Endothelial cell of umbilical vein (primary cell): ENCODE results near the gene COL17A1. TPM values are rescaled to one million over a fixed set of nuclear protein-coding genes. Genes with fewer than 3 reads are reported as not detected.

Experiments
- BruUV-seq: library from RNA; stranded (reverse); fragments of 400-500 nt; replicated peaks from 2 replicates; lab custom pipeline; 2021; lab: Mats Ljungman, UMichigan
- CTCF ChIA-PET: fragments of 300-600, 350-600 bp; sonication (Branson Sonifier 250); formaldehyde crosslinking; loops from one replicate; lab custom pipeline; 2021; ENCODE audit warnings: antibody characterized with exemption, inconsistent platforms; lab: Charles Lee
- POLR2A ChIA-PET: fragments of 300-600, 350-600 bp; sonication (Branson Sonifier 250); formaldehyde crosslinking; loops from one replicate; lab custom pipeline; 2021; ENCODE audit warnings: antibody characterized with exemption, inconsistent platforms; lab: Charles Lee
- DNase-seq: peaks from one replicate; pipeline ENCODE4 v3.0.0-alpha.2; 2011; ENCODE audit warnings: low read depth, low spot score
- FAIRE-seq: peaks from 2 replicates; lab custom pipeline; 2011; peaks lifted over from hg19 to GRCh38; lab: Jason Lieb, UNC
- H2AFZ ChIP-seq: 2 replicates; pipeline ENCODE4 v1.6.0; 2012; ENCODE audit warnings: low read depth, low read length, control low read depth, inconsistent platforms
- H3K27ac ChIP-seq: 2 replicates; pipeline ENCODE4 v1.5.1; 2011; ENCODE audit warnings: low read depth, mild to moderate bottlenecking, control low read depth, low read length, moderate library complexity; ENCODE audit not compliant: insufficient read depth
- H3K27me3 ChIP-seq, 2 experiments: 2 replicates each; pipeline versions ENCODE4 v1.6.0 to v1.6.1; 2011; ENCODE audit warnings: low read length in 2 of 2, mixed read lengths in 1 of 2; ENCODE audit not compliant: control insufficient read depth in 2 of 2, insufficient read depth in 2 of 2
- H3K36me3 ChIP-seq, 2 experiments: 2 replicates in 1 of 2; 3 replicates in 1 of 2; pipeline ENCODE4 v1.5.1; 2011; ENCODE audit warnings: low read length in 2 of 2, mild to moderate bottlenecking in 1 of 2, moderate library complexity in 1 of 2; ENCODE audit not compliant: control insufficient read depth in 2 of 2, insufficient read depth in 2 of 2; ENCODE audit errors: extremely low read depth in 1 of 2
- H3K4me1 ChIP-seq: 3 replicates; pipeline ENCODE4 v1.5.1; 2011; ENCODE audit warnings: mild to moderate bottlenecking, low read length; ENCODE audit not compliant: control insufficient read depth, insufficient read depth; ENCODE audit errors: extremely low read depth
- H3K4me2 ChIP-seq: 2 replicates; pipeline ENCODE4 v1.6.1; 2011; ENCODE audit warnings: low read length, control low read depth, mixed read lengths; ENCODE audit not compliant: insufficient read depth
- H3K4me3 ChIP-seq, 3 experiments: fragments of 200-600 bp in 1 of 3; sonication (generic), shearing (Covaris generic) in 1 of 3; replicated peaks in 1 of 3; 2 replicates each; pipeline ENCODE4 v1.5.1; 2011 to 2016; ENCODE audit warnings: control low read depth in 3 of 3, low read length in 3 of 3, mild to moderate bottlenecking in 2 of 3, inconsistent platforms in 1 of 3, low read depth in 1 of 3, moderate library complexity in 1 of 3; ENCODE audit not compliant: insufficient read depth in 1 of 3
- H3K79me2 ChIP-seq: 2 replicates; pipeline ENCODE4 v1.6.0; 2012; ENCODE audit warnings: low read length, inconsistent platforms; ENCODE audit not compliant: control insufficient read depth, insufficient read depth
- H3K9ac ChIP-seq: replicated peaks from 2 replicates; pipeline ENCODE3; 2011; ENCODE audit warnings: low read length, control low read depth; ENCODE audit not compliant: insufficient read depth; ENCODE audit errors: extremely low read depth
- H3K9me1 ChIP-seq: replicated peaks from 3 replicates; pipeline ENCODE4 v1.6.0; 2011; ENCODE audit warnings: mild to moderate bottlenecking, low read length; ENCODE audit not compliant: control insufficient read depth, insufficient read depth; ENCODE audit errors: extremely low read depth
- H3K9me3 ChIP-seq: replicated peaks from 2 replicates; pipeline ENCODE4 v1.5.1; 2012; ENCODE audit warnings: low read length, inconsistent platforms; ENCODE audit not compliant: control insufficient read depth, insufficient read depth
- H4K20me1 ChIP-seq: replicated peaks from 2 replicates; pipeline ENCODE3; 2011; ENCODE audit warnings: mild to moderate bottlenecking, low read length; ENCODE audit not compliant: control insufficient read depth, insufficient read depth; ENCODE audit errors: extremely low read depth
- EZH2 ChIP-seq: IDR thresholded peaks from 2 replicates; pipeline ENCODE4 v1.6.1; 2012; ENCODE audit warnings: borderline replicate concordance, low read depth, mild to moderate bottlenecking, moderate library complexity, low read length, inconsistent platforms; ENCODE audit not compliant: severe bottlenecking
- FOS ChIP-seq: IDR thresholded peaks from 2 replicates; pipeline ENCODE4 v1.6.1; 2011; ENCODE audit warnings: mild to moderate bottlenecking, low read length, moderate library complexity, borderline replicate concordance; ENCODE audit not compliant: insufficient read depth
- GATA2 ChIP-seq: IDR thresholded peaks from 2 replicates; pipeline ENCODE4 v1.7.0; 2011; ENCODE audit warnings: low read depth, mild to moderate bottlenecking, moderate library complexity, mixed read lengths, low read length; ENCODE audit not compliant: insufficient read length, insufficient read depth
- JUN ChIP-seq: IDR thresholded peaks from 2 replicates; pipeline ENCODE4 v1.6.1; 2011; ENCODE audit warnings: borderline replicate concordance, low read depth; ENCODE audit not compliant: insufficient read length, insufficient read depth
- MYC ChIP-seq: IDR thresholded peaks from one replicate; pipeline ENCODE4 v1.6.1; 2011; ENCODE audit warnings: mild to moderate bottlenecking, low read depth, low read length
- POLR2A ChIP-seq: IDR thresholded peaks from 2 replicates; pipeline ENCODE4 v1.6.1; 2012; ENCODE audit warnings: low read depth, mild to moderate bottlenecking, control low read depth, low read length
- POLR2AphosphoS5 ChIP-seq: IDR thresholded peaks from 2 replicates; pipeline ENCODE4 v1.6.1; 2012; ENCODE audit warnings: low read depth, mild to moderate bottlenecking, control low read depth, low read length, moderate library complexity; ENCODE audit not compliant: insufficient read depth
- dilution Hi-C: fragments of 300-500 bp; cut with MboI; formaldehyde crosslinking; loops from one replicate; pipeline ENCODE4 v1.15.0; 2019; ENCODE audit warnings: low sequenced_read_pairs; ENCODE audit not compliant: extremely low pct_ligation_motif_present
- intact Hi-C: fragments of 100-400 bp; cut with micrococcal nuclease; formaldehyde crosslinking; loops from one replicate; pipeline ENCODE4 v1.10.0; 2022
- polyA plus RNA-seq, 4 experiments: library from polyadenylated mRNA; depleted of rRNA in 3 of 4; stranded (reverse) in 3 of 4; unstranded in 1 of 4; fragments of >200 nt; gene quantifications; 2 replicates each; pipeline versions ENCODE4 v1.2.1 to v1.2.3, GENCODE V29; 2011 to 2012; ENCODE audit warnings: missing spikeins in 1 of 4
- total RNA-seq: library from RNA; stranded (reverse); gene quantifications from 2 replicates; pipeline ENCODE4 v1.2.3, GENCODE V29; 2021
- TF ChIP-seq, protein P1 (sequence below): IDR thresholded peaks from 2 replicates; pipeline ENCODE4 v1.6.1; 2011; ENCODE audit not compliant: insufficient read depth, insufficient read length
- TF ChIP-seq, protein P2 (sequence below), 2 donors: IDR thresholded peaks; 1 replicate in 1 of 2; 2 replicates in 1 of 2; pipeline ENCODE4 v1.5.1; 2011; ENCODE audit warnings: low read length in 2 of 2, mild to moderate bottlenecking in 2 of 2, moderate library complexity in 2 of 2, control low read depth in 1 of 2, inconsistent platforms in 1 of 2, low read depth in 1 of 2; ENCODE audit not compliant: insufficient read depth in 1 of 2; ENCODE audit errors: extremely low read depth in 1 of 2

COL17A1 gene
- total and polyA plus RNA-seq, 2 donors (not counting 3 experiments of a cell fraction or from before 2014, with no cell fraction given) = 0.57 to 1.3 TPM

DNA sequence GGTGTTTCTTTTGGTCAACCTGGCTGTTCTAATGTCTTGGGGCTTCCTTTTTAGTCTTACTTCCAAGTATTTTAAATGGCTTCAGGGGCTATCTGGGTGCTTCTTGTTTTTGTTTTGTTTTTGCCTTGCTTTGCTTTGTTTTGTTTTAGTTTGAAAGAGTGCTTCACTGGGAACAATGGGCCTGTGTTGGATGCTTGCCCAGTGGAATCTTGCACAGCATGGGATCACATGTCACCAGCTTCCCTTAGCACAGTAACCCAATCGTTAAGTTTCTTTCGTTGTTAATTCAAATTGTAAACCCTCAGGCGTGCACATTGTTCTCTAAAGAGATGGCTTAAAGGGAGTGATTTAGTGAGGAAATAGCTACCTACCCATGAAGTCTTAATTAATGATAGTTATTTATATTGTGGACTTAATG, 8.9 kb downstream of the COL17A1 start:
- Histone ChIP-seq H3K9me3 (no peaks in the 10 kb centered on the region), H4K20me1 (no peaks in the 10 kb centered on the region), H3K36me3 (no peaks in the 10 kb centered on the region), H3K4me3 (no peak overlapping the region), H3K9ac (peak overlapping the region; percentile 24), H3K4me2 (peak overlapping the region; percentile 36), H3K4me1 (peaks cover 18% of the 10 kb centered on the region), H3K9me1 (no peaks in the 10 kb centered on the region), H3K79me2 (no peaks in the 10 kb centered on the region), H3K27me3 (no peaks in the 10 kb centered on the region), H2AFZ (peak overlapping the region; percentile 20), H3K27ac (peak overlapping the region; percentile 55)
- CTCF ChIA-PET = interaction anchor here (0.7 to 2.5 kb wide), 4 partner anchors 16 to 45 kb away, joined by 3 to 7 read pairs (median 6); partner anchors contain the start of gene SFR1
- TF ChIP-seq, protein P1, sequence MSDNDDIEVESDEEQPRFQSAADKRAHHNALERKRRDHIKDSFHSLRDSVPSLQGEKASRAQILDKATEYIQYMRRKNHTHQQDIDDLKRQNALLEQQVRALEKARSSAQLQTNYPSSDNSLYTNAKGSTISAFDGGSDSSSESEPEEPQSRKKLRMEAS = peak; percentile 73
- TF ChIP-seq FOS = no peak
- DNase-seq (peak; percentile 98), FAIRE-seq (peak; percentile 100)
- intact Hi-C loops = loop anchor here (1.0 to 2.0 kb wide), 3 partner anchors 22 to 45 kb away; no protein-coding TSS in a partner anchor
- POLR2A ChIA-PET = no interaction called here
- no TSS peak for BruUV-seq
- dilution Hi-C loops = no loop called here

DNA sequence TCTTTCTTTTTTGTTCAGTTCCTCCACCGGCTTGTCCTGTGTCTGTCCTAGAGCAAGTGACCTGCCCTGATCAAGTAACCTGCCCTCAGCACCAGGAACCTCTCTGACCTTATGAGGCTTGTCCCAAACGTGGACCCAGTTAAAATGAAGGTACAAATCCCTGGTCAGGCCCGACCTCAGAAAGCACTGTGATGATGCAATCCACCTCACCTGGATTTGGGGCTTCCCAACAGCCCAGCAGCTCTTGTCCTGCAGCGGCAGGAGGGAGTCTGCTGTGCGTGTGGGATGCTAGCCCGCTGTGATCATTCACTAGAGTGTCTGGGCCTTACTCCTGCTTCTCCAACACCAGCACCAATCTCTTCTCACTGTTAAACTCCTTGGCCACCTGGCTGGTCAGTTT, 11.2 kb downstream of the COL17A1 start:
- Histone ChIP-seq H3K9me1 (no peaks in the 10 kb centered on the region), H3K9me3 (no peaks in the 10 kb centered on the region), H2AFZ (no peak overlapping the region), H3K27me3 (no peaks in the 10 kb centered on the region), H3K4me3 (no peak overlapping the region), H3K79me2 (no peaks in the 10 kb centered on the region), H3K4me2 (no peak overlapping the region), H3K27ac (no peak overlapping the region), H3K4me1 (peaks cover 18% of the 10 kb centered on the region), H4K20me1 (no peaks in the 10 kb centered on the region), H3K36me3 (no peaks in the 10 kb centered on the region), H3K9ac (no peak overlapping the region)
- FAIRE-seq (no peak), DNase-seq (no peak)
- no TSS peak for BruUV-seq
- ChIA-PET CTCF (no interaction called here), POLR2A (no interaction called here)
- TF ChIP-seq GATA2 (no peak), MYC (no peak), FOS (no peak), POLR2AphosphoS5 (no peak), EZH2 (no peak), JUN (no peak), POLR2A (no peak)
- TF ChIP-seq, protein P1 = no peak
- TF ChIP-seq, protein P2, sequence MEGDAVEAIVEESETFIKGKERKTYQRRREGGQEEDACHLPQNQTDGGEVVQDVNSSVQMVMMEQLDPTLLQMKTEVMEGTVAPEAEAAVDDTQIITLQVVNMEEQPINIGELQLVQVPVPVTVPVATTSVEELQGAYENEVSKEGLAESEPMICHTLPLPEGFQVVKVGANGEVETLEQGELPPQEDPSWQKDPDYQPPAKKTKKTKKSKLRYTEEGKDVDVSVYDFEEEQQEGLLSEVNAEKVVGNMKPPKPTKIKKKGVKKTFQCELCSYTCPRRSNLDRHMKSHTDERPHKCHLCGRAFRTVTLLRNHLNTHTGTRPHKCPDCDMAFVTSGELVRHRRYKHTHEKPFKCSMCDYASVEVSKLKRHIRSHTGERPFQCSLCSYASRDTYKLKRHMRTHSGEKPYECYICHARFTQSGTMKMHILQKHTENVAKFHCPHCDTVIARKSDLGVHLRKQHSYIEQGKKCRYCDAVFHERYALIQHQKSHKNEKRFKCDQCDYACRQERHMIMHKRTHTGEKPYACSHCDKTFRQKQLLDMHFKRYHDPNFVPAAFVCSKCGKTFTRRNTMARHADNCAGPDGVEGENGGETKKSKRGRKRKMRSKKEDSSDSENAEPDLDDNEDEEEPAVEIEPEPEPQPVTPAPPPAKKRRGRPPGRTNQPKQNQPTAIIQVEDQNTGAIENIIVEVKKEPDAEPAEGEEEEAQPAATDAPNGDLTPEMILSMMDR (IDR thresholded peaks at IDR 0.05; ENCODE audit: extremely low read depth in 1 of 2, insufficient read depth in 1 of 2, low read depth in 1 of 2, low read length in 2 of 2) = no peak
- intact Hi-C loops = no loop called here
- dilution Hi-C loops = no loop called here
